Esophagus (tissue), 2 donors: ENCODE data around the gene RYK. TPM values are rescaled to one million over a fixed set of nuclear protein-coding genes. Genes with fewer than 3 reads are reported as not detected.

Source experiments
- H3K27ac ChIP-seq, 2 donors: one replicate each; pipeline ENCODE4 v1.5.1; 2013; ENCODE audit warnings: low read depth in 2 of 2, mild to moderate bottlenecking in 2 of 2, inconsistent platforms in 1 of 2, low read length in 1 of 2, moderate library complexity in 1 of 2
- H3K27me3 ChIP-seq, 2 donors: one replicate each; pipeline ENCODE4 v1.6.1; 2013; ENCODE audit warnings: low read length in 2 of 2, control low read depth in 1 of 2, mild to moderate bottlenecking in 1 of 2; ENCODE audit not compliant: insufficient read depth in 2 of 2, control insufficient read depth in 1 of 2
- H3K36me3 ChIP-seq, 2 donors: one replicate each; pipeline ENCODE4 v1.6.1; 2013; ENCODE audit warnings: low read length in 1 of 2; ENCODE audit not compliant: control insufficient read depth in 2 of 2, insufficient read depth in 2 of 2
- H3K4me1 ChIP-seq, 2 donors: one replicate each; pipeline ENCODE4 v1.6.1; 2013; ENCODE audit warnings: low read length in 1 of 2; ENCODE audit not compliant: control insufficient read depth in 2 of 2, insufficient read depth in 2 of 2
- H3K4me3 ChIP-seq, 2 donors: one replicate each; pipeline ENCODE4 v1.5.1; 2013; ENCODE audit warnings: low read length in 2 of 2, mild to moderate bottlenecking in 2 of 2, low read depth in 1 of 2, moderate library complexity in 1 of 2
- H3K9me3 ChIP-seq, 2 donors: one replicate each; pipeline ENCODE4 v1.6.1; 2013; ENCODE audit warnings: mild to moderate bottlenecking in 2 of 2, low read depth in 1 of 2, low read length in 1 of 2, moderate library complexity in 1 of 2; ENCODE audit not compliant: control insufficient read depth in 2 of 2, insufficient read depth in 1 of 2
- WGBS, 2 donors: extraction: QIAGEN DNeasy Blood & Tissue Kit; methylation state at CpG; one replicate each; pipeline ENCODE4 v1.1.7; 2013; 5-methylcytosine and 5-hydroxymethylcytosine counted together
- polyA plus RNA-seq, 2 donors: library from polyadenylated mRNA; stranded (reverse); fragments of 200-250 nt; gene quantifications; one replicate each; pipeline ENCODE4 v1.2.3, GENCODE V29; 2013
- donor health status: healthy with polysubstance abuse.
- donor health status: Bipolar disorder and iron deficiency.

Gene RYK
- polyA plus RNA-seq, 2 donors = 24.7 to 25.4 TPM

DNA sequence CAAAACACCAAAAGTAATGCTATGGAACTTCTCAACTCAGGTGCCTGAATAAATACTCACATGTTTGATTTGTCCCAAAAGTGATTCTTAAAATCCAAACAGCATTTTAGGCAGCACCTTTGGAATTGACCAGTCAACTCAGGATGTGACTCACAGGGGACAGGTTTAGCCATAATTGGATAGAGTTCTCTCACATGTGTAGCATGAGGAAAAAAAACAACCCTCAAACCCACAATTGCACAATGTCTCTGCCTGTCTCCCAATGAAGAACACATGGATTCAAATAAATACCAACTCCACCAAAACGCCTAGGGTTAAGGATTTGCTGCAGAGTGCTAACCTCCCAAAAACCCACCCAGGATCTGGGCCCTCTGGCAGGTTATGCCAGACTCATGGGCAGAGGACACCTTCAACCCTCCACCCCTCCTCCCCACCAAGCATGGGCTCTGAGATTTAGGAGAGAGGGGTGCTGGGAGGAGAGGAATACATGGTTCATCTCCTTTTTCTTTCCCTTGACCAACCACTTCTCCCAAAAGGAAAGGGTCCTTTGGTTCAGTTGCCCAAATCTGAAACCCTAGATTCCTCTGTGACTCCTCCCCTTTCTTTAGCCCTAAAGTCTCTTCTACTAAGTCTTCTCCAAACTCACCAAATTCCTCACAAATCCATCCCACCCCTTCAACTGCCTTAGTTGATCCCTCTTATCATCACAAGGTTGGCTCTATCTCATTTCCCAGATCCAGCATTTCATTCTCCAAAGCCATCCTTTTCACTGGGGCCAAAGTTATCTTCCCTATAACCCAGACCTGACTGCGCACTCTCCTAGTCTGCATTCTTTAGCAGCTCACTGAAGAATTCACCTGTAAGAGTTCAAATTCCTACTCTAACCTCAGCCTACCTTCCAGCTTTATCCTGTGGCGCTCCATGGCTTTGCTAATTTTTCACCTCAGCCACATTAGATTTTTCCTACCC is 7.7 kb downstream of the RYK start:
- Histone ChIP-seq H3K4me1 (peaks cover 2 to 7% of the 10 kb centered on the region in 2 donors), H3K9me3 (no peaks in the 10 kb centered on the region), H3K27ac (peak overlapping the region in 1 of 2 donors; percentile 51), H3K27me3 (no peaks in the 10 kb centered on the region), H3K36me3 (no peaks in the 10 kb centered on the region), H3K4me3 (no peak overlapping the region)
- 78 to 81% methylated on average over 3 of the region's 3 CpGs for WGBS, 2 donors

DNA sequence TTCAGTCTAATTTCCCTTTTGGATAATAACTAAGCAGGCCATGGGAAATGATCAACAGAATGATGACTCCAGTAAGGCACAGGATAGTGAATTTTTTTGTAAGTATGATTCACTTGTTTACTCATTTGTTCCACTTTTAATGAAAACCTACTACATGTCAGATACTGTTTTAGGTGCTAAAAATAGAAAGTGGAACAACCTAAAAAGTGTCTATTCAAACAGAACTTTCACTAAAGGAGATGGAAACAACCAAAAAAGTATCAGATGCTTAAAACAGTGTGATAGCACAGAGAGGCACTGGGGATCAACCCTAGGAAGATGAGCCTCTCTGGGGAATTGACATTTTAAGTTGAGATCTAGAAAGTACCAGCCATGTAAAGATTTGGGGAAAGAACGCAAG is 11.1 kb downstream of the RYK start:
- H3K36me3 ChIP-seq = no peaks in the 10 kb centered on the region
- peaks cover 0 to 7% of the 10 kb centered on the region in 2 donors for H3K4me1 ChIP-seq
- no peak overlapping the region for H3K4me3 ChIP-seq
- no peaks in the 10 kb centered on the region for H3K9me3 ChIP-seq
- 86 to 94% methylated on average over 1 of the region's 1 CpG for WGBS, 2 donors
- no peak overlapping the region for H3K27ac ChIP-seq
- H3K27me3 ChIP-seq = no peaks in the 10 kb centered on the region

DNA sequence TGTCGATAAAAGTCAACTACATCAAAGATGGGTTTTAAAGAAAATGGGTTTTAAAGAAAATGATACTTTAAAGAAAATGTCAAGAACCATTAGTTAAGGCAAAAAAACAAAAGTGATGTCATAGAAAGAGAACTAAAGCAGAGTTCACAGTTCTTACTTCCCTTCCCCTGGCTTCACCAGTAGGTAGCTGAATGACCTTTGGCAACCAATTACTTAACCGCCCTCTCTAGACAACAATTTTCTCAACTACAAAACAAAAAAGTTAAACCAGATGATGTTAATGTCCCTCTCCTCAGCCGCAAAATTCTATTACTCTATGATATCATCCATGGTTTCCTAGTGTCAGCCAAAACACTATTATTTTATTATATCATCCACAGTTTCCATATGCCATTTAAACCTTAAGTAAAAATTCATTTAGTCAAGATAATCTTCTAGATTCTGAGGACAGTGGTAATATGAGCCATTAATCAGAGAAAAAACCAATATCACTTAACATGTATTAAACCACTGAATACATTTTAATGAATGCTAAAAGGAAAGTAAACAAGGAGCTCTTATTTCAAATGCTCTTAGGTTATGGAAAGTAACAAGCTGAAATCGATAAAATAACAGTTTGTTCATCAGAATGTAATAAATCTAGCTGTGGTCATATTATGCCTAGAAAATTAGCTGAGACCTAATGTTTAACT is 13.1 kb downstream of the RYK start:
- H3K4me1 ChIP-seq = peaks cover 0 to 3% of the 10 kb centered on the region in 2 donors
- H3K4me3 ChIP-seq = no peak overlapping the region
- H3K27me3 ChIP-seq = no peaks in the 10 kb centered on the region
- no peaks in the 10 kb centered on the region for H3K36me3 ChIP-seq
- no peak overlapping the region for H3K27ac ChIP-seq
- 73 to 76% methylated on average over 4 of the region's 4 CpGs for WGBS, 2 donors
- H3K9me3 ChIP-seq = no peaks in the 10 kb centered on the region

DNA sequence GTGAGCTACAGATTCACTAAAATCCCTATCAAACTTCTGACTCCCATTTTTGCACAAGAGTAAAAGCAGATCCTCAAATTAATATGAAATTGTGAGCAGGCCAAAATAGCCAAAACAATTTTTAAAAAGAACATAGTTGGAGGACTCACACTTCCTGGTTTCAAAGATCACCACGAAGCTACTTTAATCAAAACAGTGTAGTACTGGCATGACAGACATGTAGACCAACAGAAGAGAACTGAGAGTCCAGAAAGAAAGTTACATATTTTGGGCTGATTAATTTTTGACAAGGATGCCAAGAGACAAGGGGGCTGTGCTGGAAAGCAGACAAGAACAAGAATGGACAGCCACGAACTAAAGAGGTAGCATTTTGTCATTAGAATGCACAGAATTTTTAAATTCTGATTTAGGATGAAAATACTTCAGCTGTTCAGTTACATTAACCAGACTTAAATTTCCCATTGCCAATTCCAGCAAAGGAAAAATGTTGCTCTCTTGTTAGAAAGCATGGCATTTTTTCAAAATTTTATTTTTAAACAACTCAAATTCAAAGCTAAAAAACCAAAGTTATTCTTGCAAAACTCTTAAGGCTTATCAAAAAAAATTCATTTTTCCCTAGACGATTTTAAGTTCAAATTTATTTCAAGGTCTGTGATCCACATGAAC is 14.0 kb downstream of the RYK start:
- no peaks in the 10 kb centered on the region for H3K36me3 ChIP-seq
- H3K4me1 ChIP-seq = peaks cover 0 to 2% of the 10 kb centered on the region in 2 donors
- no peaks in the 10 kb centered on the region for H3K9me3 ChIP-seq
- peak overlapping the region in 1 of 2 donors; percentile 16 for H3K27ac ChIP-seq
- 42 to 44% methylated on average over 3 of the region's 3 CpGs for WGBS, 2 donors
- no peaks in the 10 kb centered on the region for H3K27me3 ChIP-seq
- no peak overlapping the region for H3K4me3 ChIP-seq

DNA sequence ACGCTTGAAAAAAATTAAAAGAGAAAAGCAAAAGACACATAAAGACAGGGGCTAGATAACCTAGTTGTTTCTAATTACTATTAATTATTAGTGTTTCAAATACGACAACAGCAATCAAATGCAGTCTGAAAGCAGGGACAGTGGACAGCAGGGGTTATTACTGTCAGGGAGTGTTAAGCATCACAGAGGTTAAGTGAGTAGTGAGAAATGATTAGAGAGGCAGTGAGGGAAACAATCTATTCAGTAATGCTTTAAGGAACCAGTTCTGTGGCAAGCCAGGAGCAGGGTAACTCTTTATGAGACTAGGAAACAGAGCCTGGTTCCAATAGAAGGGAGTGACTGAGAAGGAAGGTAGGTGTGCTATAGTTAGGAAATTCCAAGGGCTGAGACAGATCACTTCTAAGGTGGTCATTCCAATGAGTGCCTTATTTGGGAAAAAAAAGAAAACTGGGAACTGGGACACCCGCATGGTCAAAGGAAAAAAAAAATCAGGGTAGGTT is 15.0 kb downstream of the RYK start:
- peaks cover 0 to 2% of the 10 kb centered on the region in 2 donors for H3K4me1 ChIP-seq
- H3K27ac ChIP-seq = peak overlapping the region in 1 of 2 donors; percentile 59
- WGBS, 2 donors = 92 to 95% methylated on average over 3 of the region's 3 CpGs

DNA sequence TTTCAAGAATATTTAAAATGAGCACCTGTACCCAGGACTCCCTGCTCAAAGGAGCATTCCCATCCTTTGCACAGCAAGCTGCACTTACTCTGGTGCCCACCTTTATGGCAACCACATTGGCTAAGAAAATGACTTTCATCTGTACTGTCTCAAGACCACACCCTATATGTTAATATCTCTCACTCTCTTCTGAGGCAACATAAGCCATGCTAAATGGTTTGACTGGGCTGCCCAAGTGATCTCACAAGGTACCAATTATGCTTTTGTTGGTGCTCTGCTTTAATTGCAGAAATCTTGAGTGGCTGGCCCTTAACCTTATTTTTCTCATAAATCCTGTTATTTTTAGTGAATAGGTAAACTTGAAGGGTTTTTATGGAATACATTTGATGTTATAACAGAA is 17.7 kb downstream of the RYK start:
- H3K4me3 ChIP-seq = no peak overlapping the region
- no peaks in the 10 kb centered on the region for H3K4me1 ChIP-seq
- H3K9me3 ChIP-seq = no peaks in the 10 kb centered on the region
- H3K27ac ChIP-seq = no peak overlapping the region
- no peaks in the 10 kb centered on the region for H3K27me3 ChIP-seq
- no peaks in the 10 kb centered on the region for H3K36me3 ChIP-seq

More for the DNA sequence above, 15.0 kb downstream of the RYK start:
- no peaks in the 10 kb centered on the region for H3K27me3 ChIP-seq
- no peak overlapping the region for H3K4me3 ChIP-seq
- no peaks in the 10 kb centered on the region for H3K9me3 ChIP-seq
- H3K36me3 ChIP-seq = no peaks in the 10 kb centered on the region

DNA sequence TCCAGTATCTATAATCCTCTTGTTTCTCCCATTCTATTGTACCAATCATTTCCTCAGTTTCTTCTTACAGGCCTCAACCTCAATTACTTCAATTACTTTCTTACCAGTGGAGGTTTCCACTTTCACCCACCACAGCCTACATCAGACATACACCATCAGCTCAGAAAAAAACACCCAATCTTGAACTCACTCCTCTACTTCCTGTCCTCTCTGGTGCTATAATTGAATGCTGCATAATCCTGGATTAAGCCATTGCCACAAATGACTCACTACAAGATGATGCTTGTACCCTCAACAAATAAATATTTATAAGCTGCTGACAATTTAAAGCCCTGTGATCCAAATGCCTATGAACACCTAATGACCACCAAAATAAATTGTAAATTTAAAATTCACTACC is 18.5 kb downstream of the RYK start:
- no peak overlapping the region for H3K4me3 ChIP-seq
- no peaks in the 10 kb centered on the region for H3K27me3 ChIP-seq
- no peak overlapping the region for H3K27ac ChIP-seq
- no peaks in the 10 kb centered on the region for H3K36me3 ChIP-seq
- no peaks in the 10 kb centered on the region for H3K9me3 ChIP-seq
- no peaks in the 10 kb centered on the region for H3K4me1 ChIP-seq

DNA sequence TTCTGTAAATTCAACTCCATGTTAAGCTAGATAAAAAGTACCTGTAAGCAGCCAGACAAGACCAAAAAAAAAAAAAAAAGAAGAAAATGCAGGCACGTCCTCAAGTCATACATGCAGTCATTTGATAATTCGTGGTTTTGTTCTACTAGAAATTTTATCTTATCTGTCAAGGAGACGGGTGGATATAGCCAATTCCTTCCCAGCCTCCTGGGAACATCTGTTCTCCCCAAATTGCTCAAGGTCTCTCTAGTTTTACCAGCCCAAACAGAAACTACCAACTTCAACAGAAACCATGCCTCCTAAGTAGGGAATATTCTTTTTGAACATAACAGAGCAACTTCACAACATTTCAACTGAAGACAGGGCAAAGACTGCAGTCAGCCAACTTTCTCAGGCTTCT is 19.5 kb downstream of the RYK start:
- H3K27ac ChIP-seq = no peak overlapping the region

DNA sequence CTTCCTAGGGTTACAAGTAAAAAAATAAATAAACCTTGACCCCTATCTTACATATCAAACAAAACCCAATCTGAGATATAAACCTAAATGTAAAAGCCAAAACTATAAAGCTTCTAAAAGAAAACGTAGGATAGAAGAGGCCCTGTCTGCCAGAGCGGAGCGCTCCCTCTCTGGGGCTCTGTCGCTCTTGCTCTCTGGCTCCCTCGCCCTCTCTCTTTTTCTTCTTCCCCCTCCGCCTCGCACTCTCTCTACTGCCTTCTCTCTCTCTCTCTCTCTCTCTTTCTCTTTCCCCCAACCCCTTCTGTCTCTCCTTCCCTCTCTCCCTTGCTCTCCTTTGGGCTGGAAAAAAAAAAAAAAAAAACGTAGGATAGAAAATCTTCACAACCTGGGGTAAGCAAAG is 21.6 kb downstream of the RYK start:
- no peaks in the 10 kb centered on the region for H3K36me3 ChIP-seq
- no peaks in the 10 kb centered on the region for H3K27me3 ChIP-seq
- no peak overlapping the region for H3K27ac ChIP-seq
- no peaks in the 10 kb centered on the region for H3K4me1 ChIP-seq
- H3K9me3 ChIP-seq = no peaks in the 10 kb centered on the region
- 90 to 92% methylated on average over 8 of the region's 8 CpGs for WGBS, 2 donors
- H3K4me3 ChIP-seq = no peak overlapping the region

More for the DNA sequence above, 19.5 kb downstream of the RYK start:
- WGBS, 2 donors = 40 to 58% methylated on average over 3 of the region's 3 CpGs
- no peaks in the 10 kb centered on the region for H3K27me3 ChIP-seq
- H3K9me3 ChIP-seq = no peaks in the 10 kb centered on the region
- no peak overlapping the region for H3K4me3 ChIP-seq
- no peaks in the 10 kb centered on the region for H3K4me1 ChIP-seq
- H3K36me3 ChIP-seq = no peaks in the 10 kb centered on the region
